HG03520 (cell line): ENCODE data around the gene SH3TC1.
A peak's percentile ranks its signal among the peaks of the same experiment; 100 is the strongest.

Source experiments
- ATAC-seq: cut with Tn5 transposase; IDR thresholded peaks from one replicate; pipeline ENCODE4 v1.9.1; 2021; ENCODE audit warnings: mild to moderate bottlenecking, moderate library complexity; ENCODE audit not compliant: unreplicated experiment

SH3TC1 gene

GRCh38 chr4:8259743-8260430 lies 60.8 kb downstream of the SH3TC1 start:
- ATAC-seq: no peak

DNA sequence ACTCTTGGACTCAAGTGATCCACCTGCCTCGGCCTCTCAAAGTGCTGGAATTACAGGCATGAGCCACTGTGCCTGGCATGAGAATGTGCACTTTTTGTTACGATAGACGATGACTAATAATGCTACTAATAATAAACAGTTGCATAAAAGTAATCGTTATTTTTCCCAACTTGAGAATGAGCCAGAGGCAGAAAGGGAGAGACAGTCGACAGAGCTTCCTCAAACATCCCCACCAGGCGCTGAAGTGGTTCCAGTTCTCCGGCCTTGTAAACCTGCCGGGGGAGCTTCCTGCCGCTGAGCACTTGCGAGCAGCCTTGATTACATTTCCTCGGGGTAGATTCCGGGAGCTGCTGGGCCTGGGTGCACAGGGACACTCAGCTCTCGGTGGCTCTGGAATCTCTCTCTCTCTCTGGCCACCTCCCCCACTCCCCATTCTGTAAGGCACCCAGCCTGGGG lies 61.6 kb downstream of the SH3TC1 start:
- ATAC-seq: no peak

DNA sequence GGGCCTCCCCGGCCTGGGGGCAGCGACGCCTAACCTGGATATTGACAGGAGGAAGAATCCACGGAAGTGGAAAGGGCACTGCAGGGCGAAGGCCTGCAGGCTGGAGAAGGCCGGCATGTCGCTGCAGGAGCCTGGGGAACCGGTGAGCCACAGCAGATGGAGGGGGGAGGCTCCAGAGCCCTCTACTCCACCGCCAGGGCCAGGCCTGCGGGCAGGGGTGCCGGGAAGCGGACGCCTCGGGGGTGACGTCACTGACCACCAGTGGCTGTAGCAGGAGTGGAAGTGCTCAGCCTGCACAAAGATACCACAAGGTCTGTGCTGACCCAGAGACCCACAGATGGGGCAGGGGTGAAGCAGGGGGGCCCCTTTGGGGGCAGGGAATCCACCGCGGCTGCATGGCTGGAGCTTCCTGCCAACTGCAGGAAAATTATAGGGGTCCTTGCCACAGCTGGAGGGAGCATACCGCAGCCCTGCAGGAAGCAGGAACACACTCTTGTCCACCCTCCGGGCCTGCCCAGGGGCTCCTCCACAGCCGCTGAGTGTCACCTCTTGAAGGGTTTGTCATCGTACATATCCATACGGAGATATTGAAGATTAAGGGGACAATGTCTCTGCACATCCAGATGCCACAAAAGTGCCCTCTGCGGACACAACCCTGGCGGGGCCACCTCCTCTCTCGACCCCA lies 62.9 kb downstream of the SH3TC1 start:
- no peak for ATAC-seq

DNA sequence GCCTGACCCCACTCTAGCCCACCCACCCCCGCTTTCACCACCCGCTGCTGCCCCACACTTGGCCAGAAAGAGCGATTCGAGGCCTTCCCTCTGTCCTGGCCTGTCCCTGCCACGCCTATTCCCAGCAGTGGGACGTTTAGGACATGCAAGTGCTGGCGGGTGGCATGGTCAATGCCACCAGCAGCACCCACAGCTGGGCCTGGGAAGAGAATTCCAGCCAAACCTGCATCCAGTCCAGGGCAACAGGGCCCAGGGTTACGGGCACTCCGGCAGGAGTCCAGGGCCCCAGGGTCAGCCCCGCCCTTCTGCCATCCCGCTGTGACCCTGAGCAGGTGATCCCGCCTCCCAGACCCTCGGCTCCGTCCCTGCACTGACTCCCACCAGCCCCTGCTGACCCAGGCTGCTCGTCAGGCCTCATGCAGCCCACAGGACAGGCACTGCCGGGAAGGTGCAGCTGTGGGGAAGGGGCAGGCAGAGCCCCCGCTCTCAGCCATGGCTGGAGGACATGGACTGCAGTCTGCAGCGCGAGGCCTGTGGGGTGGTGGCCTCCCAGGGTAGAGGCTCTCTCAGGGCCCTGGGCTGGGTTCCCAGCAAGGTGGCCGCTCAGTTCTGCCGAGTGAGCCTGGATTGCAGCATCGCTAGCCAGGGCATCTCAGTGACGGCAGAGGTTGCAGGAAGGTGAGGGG lies 63.7 kb downstream of the SH3TC1 start:
- no peak for ATAC-seq

DNA sequence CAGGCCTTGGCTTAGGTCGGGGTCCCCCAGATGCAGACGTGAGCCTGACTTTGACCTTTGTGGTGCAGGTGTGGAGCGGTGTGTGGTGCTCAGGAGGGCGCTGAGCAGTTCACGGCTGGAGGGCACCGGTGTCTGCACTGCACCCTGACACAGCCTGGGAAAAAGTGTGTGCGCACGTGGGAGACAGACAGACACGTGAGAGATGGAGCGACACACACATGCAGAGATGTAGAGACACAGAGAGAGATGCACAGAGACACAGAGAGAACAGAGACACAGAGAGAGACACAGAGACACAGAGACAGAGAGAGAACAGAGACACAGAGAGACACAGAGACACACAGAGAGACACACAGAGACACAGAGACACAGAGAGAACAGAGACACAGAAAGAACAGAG lies 64.3 kb downstream of the SH3TC1 start:
- ATAC-seq: no peak

DNA sequence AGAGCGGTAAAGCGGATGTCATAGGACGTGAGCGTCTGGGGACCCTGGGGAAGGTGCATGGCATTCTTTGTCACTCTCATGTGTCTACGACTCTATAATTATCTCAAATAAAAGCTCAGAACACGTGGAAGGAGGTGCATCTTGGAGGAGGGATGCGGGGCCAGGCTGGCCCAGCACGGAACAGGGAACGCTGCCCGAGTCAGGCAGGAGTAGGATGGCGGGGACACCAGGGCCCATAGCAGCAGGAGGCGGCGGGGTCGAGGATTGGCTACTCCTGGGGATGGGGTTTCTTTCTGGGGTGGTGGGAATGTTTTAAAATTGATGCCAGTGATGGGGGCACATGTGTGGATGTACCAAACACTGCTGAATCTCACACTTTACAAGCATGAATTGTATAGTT lies 65.0 kb downstream of the SH3TC1 start:
- no peak for ATAC-seq

DNA sequence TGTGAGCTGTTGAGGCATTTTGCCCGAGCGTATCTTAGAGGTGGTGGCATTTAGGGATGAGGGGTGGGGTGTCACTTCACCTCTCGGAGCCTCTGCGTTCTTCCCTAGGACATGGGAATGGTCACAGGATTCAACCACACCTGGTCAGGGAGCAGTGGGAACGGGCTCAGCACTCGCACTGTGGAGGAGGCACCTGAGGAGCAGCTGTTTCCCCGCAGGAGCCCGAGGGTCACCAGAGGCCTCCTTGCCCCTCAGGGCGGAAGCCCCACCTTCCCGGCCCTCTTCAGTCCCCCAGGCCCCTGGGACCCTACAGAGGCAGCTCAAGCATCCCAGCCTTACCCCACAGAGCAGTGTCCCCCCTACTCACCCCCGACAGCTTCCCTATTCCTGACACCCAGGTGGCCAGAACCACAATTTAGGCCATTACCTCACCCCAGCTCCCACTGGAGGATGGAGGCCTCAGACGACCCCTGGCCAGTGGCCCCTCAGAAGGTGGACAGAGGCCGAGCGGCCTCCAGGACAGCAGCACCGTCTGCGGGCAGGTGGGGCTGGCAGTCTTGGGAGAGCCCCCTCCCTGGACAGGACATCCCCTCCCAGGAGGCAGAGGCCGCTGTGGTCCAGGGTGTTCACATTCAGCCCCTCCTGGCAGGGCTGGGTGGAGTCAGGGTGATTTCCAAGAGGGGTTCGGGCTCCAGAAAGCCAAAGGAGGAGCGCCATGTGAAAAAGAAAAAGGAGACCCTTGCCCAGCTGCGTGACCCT lies 66.3 kb downstream of the SH3TC1 start:
- no peak for ATAC-seq

DNA sequence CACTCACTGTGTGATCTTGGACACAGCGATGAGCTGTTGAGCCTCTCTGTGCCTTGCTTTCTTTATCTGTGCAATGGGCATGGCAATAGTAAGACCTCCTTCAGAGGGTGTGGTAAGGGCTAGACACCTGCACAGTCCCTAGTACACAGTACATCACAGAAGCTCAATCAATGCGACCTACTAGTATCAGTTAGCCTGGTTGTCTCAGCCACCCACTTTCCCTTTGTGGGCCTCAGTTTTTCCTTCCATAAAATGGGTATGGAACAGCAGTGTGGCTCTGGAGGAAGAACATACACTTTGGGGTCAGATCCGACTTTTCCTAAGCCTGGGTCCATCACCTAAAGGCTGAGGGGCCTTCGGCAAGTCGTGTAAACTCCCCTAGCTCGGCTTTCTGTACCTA lies 67.0 kb downstream of the SH3TC1 start:
- ATAC-seq: no peak

GRCh38 chr4:8266508-8266907 lies 67.4 kb downstream of the SH3TC1 start:
- ATAC-seq: no peak

GRCh38 chr4:8267077-8267476 lies 68.0 kb downstream of the SH3TC1 start:
- peak; percentile 63 for ATAC-seq

- ATAC-seq: no peak
Measured at GRCh38 chr4:8268211-8268610, 69.1 kb downstream of the SH3TC1 start.

DNA sequence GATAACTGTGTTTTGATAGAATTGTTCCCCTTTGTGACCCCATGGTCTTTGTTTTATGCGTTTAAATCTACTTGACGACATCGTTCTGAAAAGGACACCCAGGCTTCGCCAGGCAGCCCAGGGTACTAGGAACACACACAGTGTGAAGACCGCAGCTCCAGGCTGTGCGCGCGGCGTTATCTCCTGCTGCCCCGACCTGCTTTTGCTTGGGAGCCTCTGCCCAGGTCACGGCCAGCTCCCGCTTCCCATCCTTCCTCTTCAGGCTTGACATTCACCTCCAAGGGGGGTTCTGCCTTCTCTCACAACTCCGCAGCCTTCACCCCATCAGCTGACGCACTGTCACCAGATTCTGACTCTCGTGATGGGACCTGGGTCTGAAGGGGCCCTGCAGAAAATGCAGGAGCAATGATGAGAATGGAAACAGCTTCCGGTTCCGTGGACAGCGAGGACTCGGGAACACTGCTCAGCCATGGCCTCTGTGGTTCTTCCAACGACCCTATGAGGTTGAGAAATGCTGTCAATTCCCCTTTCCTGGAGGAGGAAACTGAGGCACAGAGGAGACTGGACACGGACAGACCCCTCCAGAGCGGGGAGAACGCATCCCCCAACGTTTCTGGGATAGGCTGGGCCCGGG lies 69.9 kb downstream of the SH3TC1 start:
- no peak for ATAC-seq

GRCh38 chr4:8269535-8270417 lies 70.7 kb downstream of the SH3TC1 start, which contains the start of gene HTRA3:
Gene HTRA3, plus strand, starts transcription at chr4:8269754. Its CDS starts 215 bp downstream, at chr4:8269969.
- ATAC-seq: no peak

- no peak for ATAC-seq
Measured at GRCh38 chr4:8270418-8270771, 71.3 kb downstream of the SH3TC1 start.

DNA sequence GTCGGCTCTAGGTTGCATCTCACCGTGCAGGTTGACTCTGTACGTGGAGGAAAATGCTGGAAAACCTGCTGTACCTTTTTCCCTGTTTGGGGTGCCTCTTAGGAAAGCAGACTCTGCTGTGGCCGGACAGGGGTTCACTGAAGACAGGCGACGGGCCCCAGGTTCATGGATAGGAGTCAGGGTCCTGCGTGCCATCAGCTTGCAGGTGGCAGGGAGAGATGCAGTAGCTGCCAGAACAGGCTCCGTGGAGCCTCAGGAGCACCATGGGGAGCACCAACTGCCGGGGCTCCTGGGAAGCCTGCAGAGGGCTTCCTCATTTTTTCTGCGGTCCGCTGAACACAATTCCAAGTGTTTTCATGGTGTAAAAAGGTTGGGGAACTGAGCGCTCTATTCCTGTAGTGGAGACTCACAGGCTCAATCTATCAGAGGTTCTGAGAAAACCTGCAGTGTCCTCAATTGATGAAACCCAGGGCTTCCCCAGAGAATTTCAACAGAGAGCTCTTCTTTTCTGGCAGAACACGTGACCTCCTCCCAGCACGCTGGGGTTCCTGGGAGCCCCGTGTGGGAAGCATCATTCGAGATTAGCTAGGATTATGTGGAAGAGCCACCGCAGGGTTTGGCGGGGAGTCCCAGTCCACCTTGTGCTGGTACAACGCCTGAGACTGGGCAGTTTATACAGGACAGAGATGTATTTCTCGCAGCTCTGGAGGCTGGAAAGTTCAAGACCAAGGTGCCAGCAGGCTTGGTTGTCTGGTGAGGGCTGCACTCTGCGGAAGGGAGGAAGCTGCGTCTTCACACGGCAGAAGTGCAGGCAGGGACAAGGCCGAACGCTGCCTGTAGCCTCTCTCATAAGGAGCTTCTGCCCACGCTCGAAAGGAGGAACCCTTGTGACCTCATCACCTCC lies 72.1 kb downstream of the SH3TC1 start:
- no peak for ATAC-seq

GRCh38 chr4:8271821-8272220 lies 72.7 kb downstream of the SH3TC1 start:
- ATAC-seq: no peak

GRCh38 chr4:8272472-8273428 lies 73.7 kb downstream of the SH3TC1 start:
- no peak for ATAC-seq

- ATAC-seq: no peak
Measured at GRCh38 chr4:8273450-8273849, 74.4 kb downstream of the SH3TC1 start.
